Sciatic nerve (tissue), 2 donors: ENCODE data around the gene KRT40. TPM values are rescaled to one million over a fixed set of nuclear protein-coding genes. Genes with fewer than 3 reads are reported as not detected.

Experiments
- ATAC-seq: fragments of 200-7000 bp; cut with Tn5 transposase; one replicate; pipeline ENCODE4 v1.9.1; 2020; ENCODE audit warnings: mild to moderate bottlenecking, moderate library complexity
- DNase-seq: peaks from one replicate; pipeline ENCODE4 v3.0.0-alpha.2; 2020; ENCODE audit warnings: low spot score
- intact Hi-C: fragments of 100-400 bp; cut with DNase I; formaldehyde crosslinking; loops from one replicate; pipeline ENCODE4 v1.14.2; 2022
- total RNA-seq: library from RNA; stranded (reverse); fragmentation: NEBNext Ultra II Directional; extraction: Animal tissue kit (Norgen Biotek cat#: 25700); gene quantifications from one replicate; pipeline ENCODE4 v1.2.1, GENCODE V29; 2021
- donor health status: DM: no; HTN: no; CAD: no.
- donor health status: DM: no; HTN: no; CAD: no.

KRT40 gene
- total RNA-seq = not detected

DNA sequence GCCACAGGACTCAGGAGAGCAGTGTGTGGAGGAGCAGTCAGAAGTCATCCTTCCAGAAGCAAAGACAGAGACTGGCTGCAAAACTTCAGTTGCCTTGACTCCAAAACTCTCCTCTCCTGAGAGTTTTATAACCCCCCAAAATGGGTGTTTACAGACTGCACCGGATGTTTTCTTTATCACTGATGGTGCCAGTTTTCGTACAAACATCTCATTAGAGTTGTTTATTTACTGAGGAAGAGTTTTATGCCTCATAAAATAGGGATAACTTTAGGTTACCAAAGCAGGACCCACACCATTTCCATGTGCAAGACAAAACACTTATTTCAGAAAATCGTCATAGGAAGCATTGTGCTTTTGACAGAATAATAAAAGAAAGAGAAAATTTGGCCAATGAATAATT lies at the start of gene KRT40:
Gene KRT40 (minus strand): TSS at position 101 of the 400 bp plus-strand sequence. CDS start 53 bp downstream, at position 48.
- DNase-seq (no peak), ATAC-seq (no peak)
- intact Hi-C loops = no loop called here

DNA sequence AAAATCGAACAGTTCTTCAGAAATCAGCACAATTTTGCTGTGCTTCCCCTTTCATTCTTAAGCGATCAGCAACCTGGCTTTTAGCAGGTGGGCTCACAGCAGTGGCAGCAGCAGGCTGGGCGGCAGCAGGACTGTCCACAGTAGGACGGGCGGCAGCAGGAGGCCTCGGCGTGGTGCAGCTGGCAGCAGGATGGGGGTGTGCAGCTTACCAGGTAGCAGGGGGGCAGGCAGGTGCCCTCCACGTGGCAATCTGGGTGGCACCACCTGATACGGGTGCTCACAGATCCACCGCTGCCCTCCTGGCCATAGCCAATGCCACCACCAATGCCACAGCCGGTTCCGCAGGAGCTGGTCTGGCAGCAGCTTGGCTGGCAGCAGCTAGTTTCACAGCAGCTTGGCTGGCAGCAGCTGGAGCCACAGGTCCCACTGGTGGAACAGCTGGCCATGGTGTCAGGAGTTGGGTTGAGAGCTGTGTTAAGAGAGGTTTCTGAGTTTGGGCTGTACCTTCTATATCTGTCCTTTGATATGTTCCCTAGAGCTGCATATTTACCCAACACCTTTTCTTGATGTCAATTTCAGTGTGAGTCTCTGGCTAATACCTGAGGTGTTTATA lies 45.6 kb upstream of the KRT40 start, which contains the start of gene KRTAP1-4:
Gene KRTAP1-4 (minus strand): TSS at position 563 of the 613 bp plus-strand sequence. CDS start 117 bp downstream, at position 446.
- no peak for ATAC-seq
- intact Hi-C loops = no loop called here
- no peak for DNase-seq

DNA sequence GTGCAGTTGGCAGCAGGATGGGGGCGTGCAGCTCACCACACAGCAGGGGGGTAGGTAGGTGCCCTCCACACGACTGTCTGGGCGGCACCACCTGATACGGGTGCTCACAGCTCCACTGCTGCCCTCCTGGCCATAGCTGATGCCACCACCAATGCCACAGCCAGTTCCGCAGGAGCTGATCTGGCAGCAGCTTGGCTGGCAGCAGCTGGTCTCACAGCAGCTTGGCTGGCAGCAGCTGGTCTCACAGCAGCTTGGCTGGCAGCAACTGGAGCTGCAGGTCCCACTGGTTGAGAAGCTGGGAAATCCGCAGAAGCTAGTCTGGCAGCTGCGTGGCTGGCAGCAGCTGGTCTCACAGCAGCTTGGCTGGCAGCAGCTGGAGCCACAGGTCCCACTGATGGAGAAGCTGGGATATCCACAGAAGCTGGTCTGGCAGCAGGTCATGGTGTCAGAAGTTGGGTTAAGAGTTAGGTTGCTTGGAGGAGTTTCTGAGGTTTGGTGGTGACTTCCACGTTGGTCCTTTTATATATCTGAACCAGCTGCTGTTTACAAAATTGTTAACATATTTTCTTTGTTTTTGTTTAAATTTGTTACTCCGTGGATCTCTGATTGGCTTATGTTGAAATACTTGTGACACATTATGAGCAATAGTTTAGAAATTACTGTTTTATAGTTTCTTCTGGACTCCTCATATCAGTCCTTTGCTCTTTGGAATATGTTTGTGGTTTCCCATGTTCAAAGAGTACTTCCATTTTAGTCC lies 42.8 kb upstream of the KRT40 start, which contains the start of gene KRTAP1-5:
Gene KRTAP1-5 (minus strand): TSS at position 494 of the 757 bp plus-strand sequence. CDS start 53 bp downstream, at position 441.
- intact Hi-C loops = no loop called here
- no peak for ATAC-seq
- DNase-seq = no peak

DNA sequence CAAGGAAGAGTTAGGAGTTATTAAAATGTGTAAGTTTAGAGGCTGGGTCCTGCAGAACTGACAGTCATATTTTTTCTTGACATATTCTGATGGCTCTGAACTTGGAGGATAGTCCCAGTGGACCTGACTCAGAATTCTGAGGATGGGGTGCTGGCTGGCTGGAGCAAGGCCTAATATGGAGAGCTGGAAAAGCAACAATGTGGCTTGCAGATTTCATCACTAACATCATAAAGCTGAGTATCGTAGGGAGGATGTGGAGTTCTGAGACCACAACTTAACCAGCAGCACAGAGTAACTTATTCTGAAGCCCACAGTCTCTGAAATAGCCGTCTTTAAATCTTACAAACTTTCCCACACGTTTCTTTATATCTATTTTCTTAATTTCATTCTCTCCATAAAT lies 40.6 kb upstream of the KRT40 start:
- intact Hi-C loops = no loop called here
- no peak for ATAC-seq
- no peak for DNase-seq

DNA sequence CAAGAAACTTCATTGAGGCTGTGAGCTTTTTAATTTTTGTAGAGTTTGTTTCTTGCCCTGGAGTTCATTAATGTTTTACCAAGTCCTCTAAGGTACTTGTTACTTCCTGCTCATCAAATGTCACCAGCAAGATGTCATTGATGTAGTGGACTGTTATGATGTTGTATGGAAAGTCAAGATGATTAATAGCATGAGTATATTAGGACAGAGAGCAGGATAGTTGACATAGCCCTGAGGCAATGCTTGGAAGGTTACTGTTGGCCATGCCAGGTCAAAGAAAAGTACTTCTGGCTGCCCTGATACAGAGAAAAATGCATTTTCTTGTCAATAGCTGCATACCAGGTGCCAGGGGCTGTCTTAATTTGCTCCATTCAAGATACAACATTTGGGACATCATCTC lies 36.2 kb upstream of the KRT40 start:
- DNase-seq (no peak), ATAC-seq (no peak)

DNA sequence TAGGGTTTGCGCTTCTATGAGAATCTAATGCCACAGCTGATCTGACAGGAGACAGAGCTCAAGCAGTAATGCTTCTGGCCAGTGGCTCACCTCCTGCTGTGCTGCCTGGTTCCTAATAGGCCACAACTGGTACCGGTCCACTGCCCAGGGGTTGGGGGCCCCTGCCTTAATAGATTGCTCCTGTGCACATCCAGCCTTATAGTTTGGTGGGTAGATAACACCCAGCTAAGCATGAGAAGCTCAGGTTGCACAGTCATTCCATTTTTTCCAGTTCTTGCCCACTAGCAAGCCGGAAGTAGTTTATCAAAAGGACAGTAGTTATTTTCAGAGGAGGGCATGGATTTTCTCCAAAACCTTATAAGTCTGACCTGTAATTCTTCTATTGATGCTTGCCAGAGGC lies 35.3 kb upstream of the KRT40 start:
- ATAC-seq (no peak), DNase-seq (no peak)
- intact Hi-C loops = no loop called here

More for the DNA sequence above, 36.2 kb upstream of the KRT40 start:
- intact Hi-C loops = no loop called here

DNA sequence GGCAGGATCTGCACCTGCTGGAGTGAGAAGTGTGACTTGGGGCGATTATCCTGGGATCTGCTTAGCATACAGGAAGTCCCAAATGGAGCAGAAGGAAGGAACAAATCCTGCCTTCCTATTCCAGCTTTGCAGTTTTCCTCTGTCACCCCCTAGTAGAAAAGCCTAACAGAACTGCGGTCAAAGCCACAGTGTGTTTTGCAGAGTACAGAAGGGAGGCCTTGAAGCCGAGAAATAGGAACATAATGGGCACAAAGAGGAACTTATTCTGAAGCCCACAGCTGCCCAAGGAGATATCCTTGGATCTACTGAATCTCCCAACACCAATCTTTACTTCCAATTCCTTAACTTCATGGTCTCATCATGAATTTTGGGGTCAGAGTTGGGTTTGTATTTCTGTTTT lies 34.4 kb upstream of the KRT40 start:
- DNase-seq (no peak), ATAC-seq (no peak)
- intact Hi-C loops = no loop called here

DNA sequence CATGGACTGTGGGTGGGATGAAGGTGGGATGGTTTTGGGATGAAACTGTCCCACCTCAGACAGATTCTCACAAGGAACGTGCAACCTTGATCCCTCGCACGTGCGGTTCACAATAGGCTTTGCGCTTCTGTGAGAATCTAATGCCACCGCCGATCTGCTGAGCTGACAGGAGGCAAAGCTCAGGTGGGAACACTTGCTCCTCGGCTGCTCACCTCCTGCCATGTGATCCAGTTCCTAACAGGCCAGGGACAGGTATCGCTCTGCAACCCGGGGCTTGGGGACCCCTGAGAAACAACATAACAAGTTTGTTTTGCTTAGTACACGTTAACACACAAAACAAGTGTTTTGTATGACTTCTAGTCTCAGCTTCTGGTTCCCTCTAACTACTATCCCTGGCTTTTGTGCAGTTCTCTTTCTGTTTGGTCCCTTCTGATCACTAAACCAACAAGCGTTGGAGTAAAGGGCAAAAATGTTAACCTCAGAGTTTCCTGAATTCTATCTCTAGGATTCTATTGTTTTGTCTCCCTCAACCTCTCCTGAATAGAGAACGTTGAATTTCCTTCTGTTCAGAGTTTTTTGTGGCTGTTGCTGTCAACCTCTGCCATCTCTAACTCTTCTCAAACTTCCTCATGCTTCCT lies 32.6 kb upstream of the KRT40 start:
- ATAC-seq (no peak), DNase-seq (no peak)
- intact Hi-C loops = no loop called here

DNA sequence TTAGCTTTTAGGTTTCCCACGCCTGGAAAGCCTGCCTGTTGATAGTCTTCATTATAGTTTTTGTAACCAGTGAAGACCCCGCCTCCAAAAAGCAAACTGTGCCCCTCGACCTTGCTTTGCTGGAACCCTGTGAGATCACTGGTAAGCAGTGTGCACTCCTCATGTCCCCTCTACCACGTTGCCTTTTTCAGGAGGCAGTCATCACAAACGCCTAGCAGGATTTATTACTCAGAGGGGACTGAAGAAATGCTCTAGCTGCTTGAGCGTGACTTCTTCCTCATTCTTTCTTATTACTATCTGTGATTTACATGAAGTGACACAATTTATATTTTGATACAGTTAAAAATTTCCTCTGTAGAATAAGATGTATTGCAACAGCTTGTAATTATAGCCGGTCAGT lies 31.3 kb upstream of the KRT40 start:
- intact Hi-C loops = no loop called here
- ATAC-seq (no peak), DNase-seq (no peak)

DNA sequence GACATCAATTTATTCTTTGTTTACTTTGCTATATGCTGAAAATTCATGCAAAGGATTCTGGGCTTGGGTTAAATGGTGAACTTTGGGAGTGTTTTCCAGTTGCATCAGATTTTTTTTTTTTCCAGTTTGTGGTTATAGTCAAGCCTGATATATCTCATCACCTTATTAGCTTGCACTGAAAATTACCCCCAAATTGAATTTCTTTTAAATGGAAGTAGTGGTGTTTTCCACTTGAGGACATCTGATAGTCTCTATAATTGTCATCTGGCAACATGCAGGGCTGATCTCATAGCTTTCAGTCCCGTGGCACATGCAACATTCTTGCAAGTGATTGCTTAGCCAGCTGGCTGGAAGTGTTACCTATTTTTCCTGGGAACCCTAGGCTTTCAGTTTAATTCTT lies 29.5 kb upstream of the KRT40 start:
- DNase-seq (no peak), ATAC-seq (no peak)
- intact Hi-C loops = no loop called here

DNA sequence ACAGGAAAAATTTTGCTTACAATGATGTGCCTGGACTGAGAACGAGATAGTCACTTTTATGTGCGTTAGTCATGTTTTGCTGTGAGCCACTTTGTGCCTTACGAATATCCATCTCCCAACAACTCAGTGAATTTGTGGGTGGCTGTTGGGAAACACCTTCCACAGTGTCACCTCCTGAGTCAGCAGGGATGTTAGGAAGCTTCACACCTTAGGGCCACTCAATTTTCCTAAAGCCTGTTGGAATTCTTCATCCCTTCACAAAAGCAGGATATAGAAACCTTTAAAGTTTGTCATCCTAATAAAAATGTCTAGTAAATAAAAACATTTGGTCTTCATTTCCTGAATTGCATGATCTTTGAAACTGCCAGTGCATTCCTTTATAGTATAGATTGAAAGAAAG lies 29.1 kb upstream of the KRT40 start:
- intact Hi-C loops = no loop called here
- DNase-seq (no peak), ATAC-seq (no peak)

DNA sequence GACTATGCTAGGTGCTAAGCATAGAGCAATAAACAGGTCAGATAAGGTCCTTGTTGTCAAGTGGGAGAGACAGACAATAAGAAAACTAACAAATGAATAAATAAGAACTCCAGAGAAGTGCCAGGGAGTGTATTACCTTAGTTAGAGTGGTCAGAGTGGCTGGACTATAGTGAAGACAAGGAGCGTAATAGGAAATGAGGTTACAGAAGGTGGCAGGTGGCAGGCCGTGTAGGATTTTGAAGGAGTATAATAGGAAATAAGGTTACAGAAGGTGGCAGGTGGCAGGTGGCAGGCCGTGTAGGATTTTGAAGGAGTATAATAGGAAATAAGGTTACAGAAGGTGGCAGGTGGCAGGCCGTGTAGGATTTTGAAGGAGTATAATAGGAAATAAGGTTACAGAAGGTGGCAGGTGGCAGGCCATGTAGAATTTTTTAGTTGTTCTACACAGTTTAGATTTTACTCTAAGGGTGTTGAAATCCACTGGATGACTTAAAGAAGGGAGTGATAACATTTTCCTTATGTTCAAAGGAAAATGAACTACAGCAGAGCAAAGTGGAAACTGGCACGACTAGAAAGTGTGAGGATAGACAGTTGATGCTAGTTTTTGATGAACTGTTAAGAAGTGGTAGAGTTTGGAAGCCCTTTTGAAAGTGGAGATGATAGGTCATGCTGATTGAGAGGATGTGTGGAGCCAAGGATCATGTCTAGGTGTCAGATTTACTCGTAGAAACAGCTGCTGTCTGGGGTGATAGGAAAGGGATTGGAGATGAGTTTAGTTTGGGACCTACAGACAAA lies 28.4 kb upstream of the KRT40 start:
- intact Hi-C loops = no loop called here
- DNase-seq = no peak
- ATAC-seq = no peak

DNA sequence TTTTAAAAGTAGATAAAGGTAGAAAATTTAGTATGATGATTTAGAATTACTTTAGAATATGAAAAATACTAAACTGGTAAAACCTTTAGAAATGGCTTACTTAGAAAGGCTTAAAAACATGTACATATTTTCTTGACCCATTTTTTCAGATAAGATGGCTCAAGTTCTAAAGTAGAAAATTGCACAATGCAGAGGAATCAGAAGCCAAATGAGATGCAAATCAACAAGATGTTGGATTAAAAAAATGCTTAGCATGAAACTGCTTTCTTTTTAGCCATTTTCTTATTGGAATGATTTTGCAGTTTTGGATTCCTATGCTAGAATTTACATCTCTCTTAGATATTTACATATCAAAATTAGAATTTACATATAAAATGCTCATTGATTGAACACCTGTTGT lies 26.3 kb upstream of the KRT40 start:
- no peak for DNase-seq
- ATAC-seq = no peak
- intact Hi-C loops = no loop called here

DNA sequence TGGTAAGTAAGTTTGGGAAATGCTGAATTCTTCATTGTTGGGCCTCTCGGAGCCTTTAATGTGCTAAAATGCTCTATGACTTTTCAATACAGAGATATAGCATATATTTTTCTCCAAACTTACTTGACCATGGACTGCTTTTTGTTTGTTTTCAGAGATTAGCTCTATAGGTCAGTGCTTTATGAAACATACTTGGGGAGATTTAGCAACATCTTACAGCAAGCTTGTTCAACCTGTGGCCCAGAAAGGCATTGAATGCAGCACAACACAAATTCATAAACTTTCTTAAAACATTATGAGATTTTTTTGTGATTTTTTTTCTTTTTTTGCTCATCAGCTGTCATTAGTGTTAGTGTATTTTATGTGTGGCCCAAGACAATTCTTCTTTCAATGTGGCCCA lies 25.8 kb upstream of the KRT40 start:
- ATAC-seq = no peak
- intact Hi-C loops = no loop called here
- DNase-seq = no peak

DNA sequence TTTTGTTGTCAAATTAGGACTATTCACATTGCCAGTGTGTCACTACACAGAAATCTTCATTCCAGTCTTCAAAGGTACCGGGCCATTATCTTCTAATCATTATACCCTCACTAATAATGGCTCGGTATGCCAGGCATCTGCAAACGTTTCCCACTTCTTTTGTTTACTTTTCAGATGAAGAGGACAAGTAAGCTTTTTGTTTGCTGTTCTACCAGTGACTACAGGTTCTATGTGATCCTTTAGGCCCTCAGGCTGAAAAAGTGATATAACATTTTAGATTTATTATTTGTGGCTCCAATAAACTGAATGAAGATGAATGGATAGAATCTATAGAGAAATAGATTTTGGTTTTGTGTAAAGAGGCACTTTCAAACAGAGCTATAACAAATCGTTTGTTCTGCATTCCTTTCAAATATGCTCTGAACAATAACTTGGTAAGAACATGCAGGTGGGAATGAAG lies 25.2 kb upstream of the KRT40 start:
- intact Hi-C loops = no loop called here
- no peak for DNase-seq
- no peak for ATAC-seq

DNA sequence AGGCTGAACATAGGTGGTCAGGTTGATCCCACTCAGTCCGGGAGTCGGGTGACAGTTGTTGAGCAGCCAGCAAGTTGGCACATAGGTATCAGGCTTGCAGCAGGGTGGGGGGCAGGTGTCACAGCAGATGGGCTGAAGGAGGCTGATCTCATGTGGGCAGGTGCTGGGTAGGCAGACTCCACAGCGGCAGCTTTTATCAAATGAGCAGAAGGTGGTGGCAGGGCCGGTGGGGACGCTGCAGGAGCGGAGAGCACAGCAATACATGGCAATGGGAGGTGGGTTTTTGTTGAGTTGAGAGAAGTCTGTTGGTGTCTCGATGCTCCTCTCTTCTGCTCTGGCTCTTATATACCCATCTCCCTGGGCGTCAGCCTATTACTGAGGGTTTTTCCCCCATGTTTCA lies 24.7 kb upstream of the KRT40 start, which contains the start of gene KRTAP3-1:
Gene KRTAP3-1 (minus strand): TSS at position 318 of the 400 bp plus-strand sequence. CDS start 54 bp downstream, at position 264.
- DNase-seq = no peak
- intact Hi-C loops = no loop called here
- ATAC-seq = no peak

DNA sequence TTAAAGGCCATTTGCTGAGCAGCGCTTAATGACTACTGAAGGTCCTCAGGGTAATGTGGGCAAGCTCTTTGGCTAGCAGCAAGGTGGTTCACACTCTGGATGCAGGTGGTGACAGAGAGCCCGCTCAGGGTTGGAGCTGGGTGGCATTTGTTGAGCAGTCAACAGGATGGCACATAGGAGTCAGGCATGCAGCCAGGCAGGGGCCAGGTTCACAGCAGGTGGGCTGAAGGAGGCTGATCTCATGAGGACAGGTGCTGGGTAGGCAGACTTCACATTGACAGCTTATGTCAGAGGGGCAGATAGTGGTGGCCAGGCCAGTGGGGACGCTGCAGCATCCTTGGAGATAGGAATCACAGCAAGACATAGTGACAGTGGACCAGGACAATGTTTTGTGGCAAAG lies 20.3 kb upstream of the KRT40 start:
- no peak for DNase-seq
- intact Hi-C loops = no loop called here
- ATAC-seq = no peak

DNA sequence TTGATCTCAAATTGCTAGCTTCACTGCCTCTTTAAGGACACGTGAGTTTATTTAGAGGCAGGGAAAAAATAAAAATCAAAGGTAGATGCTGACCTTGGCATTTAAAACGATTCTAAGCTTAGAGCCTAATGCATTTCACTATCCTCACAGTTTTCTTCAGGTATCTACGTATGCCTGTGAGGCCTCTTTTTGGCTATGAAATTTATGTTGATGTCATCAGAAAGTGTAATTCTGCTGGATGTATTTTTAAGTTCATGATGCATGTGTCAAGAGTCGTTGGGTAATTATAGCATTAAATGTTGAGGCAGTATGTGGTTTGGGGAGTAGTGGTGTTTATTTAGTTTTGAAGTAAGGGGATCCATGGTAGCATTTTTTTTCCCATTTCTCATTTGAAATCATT lies 19.8 kb upstream of the KRT40 start:
- ATAC-seq = no peak
- intact Hi-C loops = no loop called here
- no peak for DNase-seq

DNA sequence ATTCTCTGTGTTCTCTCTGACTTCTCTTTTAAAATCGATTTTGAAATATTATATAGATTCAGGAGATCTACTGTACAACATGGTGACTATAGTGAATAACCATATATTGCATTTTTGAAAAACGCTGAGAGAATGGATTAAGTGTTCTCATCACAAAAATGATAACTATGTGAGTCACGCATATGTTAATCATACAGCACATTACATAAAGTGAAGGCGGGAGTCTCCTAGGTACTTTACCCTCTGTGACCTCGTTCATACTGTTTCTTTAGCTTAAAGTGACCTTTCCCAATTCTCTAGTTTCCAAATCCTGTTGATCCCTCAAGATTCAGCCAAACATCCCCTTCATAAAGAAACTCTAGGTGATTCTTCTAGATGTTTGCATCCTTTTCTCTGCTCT lies 18.7 kb upstream of the KRT40 start:
- ATAC-seq = no peak
- no peak for DNase-seq
- intact Hi-C loops = no loop called here
